Measurements from ENCODE around the gene FRYL.

FRYL gene

GRCh38 chr4:48798117-48798516 is 18.0 kb upstream of the FRYL start:
- H3K18ac ChIP-seq (ENCODE audit: low read length) = no peak overlapping the region
- no peak overlapping the region for H3K9ac ChIP-seq (ENCODE audit: low read length)
- no peak overlapping the region for H2BK120ac ChIP-seq (ENCODE audit: insufficient read depth, low read length, poor library complexity)
- no peak overlapping the region for H3K4me2 ChIP-seq (ENCODE audit: low read length)
- no peak overlapping the region for H4K91ac ChIP-seq (ENCODE audit: low read depth, low read length)
- H3K14ac ChIP-seq (ENCODE audit: low read length) = no peak overlapping the region
- no peak overlapping the region for H2AK5ac ChIP-seq (ENCODE audit: low read length)
- no peak overlapping the region for H2BK12ac ChIP-seq (ENCODE audit: low read length)
- H4K12ac ChIP-seq (ENCODE audit: low read depth, low read length) = no peak overlapping the region
- no peaks in the 10 kb centered on the region for H3K27me3 ChIP-seq (ENCODE audit: insufficient read depth, low read length)
- no CpG with 5 or more reads among the region's 2 CpGs for WGBS (ENCODE audit: extremely low coverage, insufficient coverage, insufficient read length)
- H3K4me3 ChIP-seq (ENCODE audit: low read depth, low read length) = no peak overlapping the region
- H3K79me2 ChIP-seq (ENCODE audit: control insufficient read depth, insufficient read depth, low read length, poor library complexity) = no peaks in the 10 kb centered on the region
- no peaks in the 10 kb centered on the region for H3K79me1 ChIP-seq (ENCODE audit: low read length)
- H3K23ac ChIP-seq (ENCODE audit: low read length) = no peak overlapping the region
- no peak overlapping the region for H4K8ac ChIP-seq (ENCODE audit: low read depth, low read length)
- no peaks in the 10 kb centered on the region for H3K4me1 ChIP-seq (ENCODE audit: control insufficient read depth in 1 of 2, insufficient read depth in 2 of 2, low read length in 2 of 2)
- no peak overlapping the region for H3K4ac ChIP-seq (ENCODE audit: low read depth, low read length)
- H2AFZ ChIP-seq (ENCODE audit: insufficient read depth, low read length, poor library complexity) = no peak overlapping the region
- no peak overlapping the region for H2BK5ac ChIP-seq (ENCODE audit: low read depth, low read length, poor library complexity)
- H3K9me3 ChIP-seq (ENCODE audit: insufficient read depth, low read depth, low read length) = no peaks in the 10 kb centered on the region
- no peak for DNase-seq
- H3K27ac ChIP-seq (ENCODE audit: low read depth, low read length) = no peak overlapping the region
- H3K36me3 ChIP-seq (ENCODE audit: control insufficient read depth in 1 of 2, insufficient read depth in 2 of 2, low read length in 2 of 2) = no peaks in the 10 kb centered on the region

- Histone ChIP-seq H3K27me3 (ENCODE audit: insufficient read depth, low read length) (no peaks in the 10 kb centered on the region), H4K8ac (ENCODE audit: low read depth, low read length) (no peak overlapping the region), H3K36me3 (ENCODE audit: control insufficient read depth in 1 of 2, insufficient read depth in 2 of 2, low read length in 2 of 2) (no peaks in the 10 kb centered on the region), H3K79me1 (ENCODE audit: low read length) (no peaks in the 10 kb centered on the region), H3K4ac (ENCODE audit: low read depth, low read length) (no peak overlapping the region), H3K4me2 (ENCODE audit: low read length) (no peak overlapping the region), H2AK5ac (ENCODE audit: low read length) (no peak overlapping the region), H3K9me3 (ENCODE audit: insufficient read depth, low read depth, low read length) (no peaks in the 10 kb centered on the region), H4K91ac (ENCODE audit: low read depth, low read length) (peak overlapping the region; percentile 2), H4K12ac (ENCODE audit: low read depth, low read length) (no peak overlapping the region), H3K79me2 (ENCODE audit: control insufficient read depth, insufficient read depth, low read length, poor library complexity) (no peaks in the 10 kb centered on the region), H2AFZ (ENCODE audit: insufficient read depth, low read length, poor library complexity) (peak overlapping the region; percentile 17), H3K27ac (ENCODE audit: low read depth, low read length) (no peak overlapping the region), H3K4me3 (ENCODE audit: low read depth, low read length) (no peak overlapping the region), H3K18ac (ENCODE audit: low read length) (no peak overlapping the region), H3K14ac (ENCODE audit: low read length) (no peak overlapping the region), H2BK12ac (ENCODE audit: low read length) (no peak overlapping the region), H2BK120ac (ENCODE audit: insufficient read depth, low read length, poor library complexity) (no peak overlapping the region), H2BK5ac (ENCODE audit: low read depth, low read length, poor library complexity) (no peak overlapping the region), H3K23ac (ENCODE audit: low read length) (no peak overlapping the region), H3K9ac (ENCODE audit: low read length) (no peak overlapping the region), H3K4me1 (ENCODE audit: control insufficient read depth in 1 of 2, insufficient read depth in 2 of 2, low read length in 2 of 2) (no peaks in the 10 kb centered on the region)
- no CpG with 5 or more reads among the region's 1 CpG for WGBS (ENCODE audit: extremely low coverage, insufficient coverage, insufficient read length)
- no peak for DNase-seq
Observed at GRCh38 chr4:48796927-48797679, 17.0 kb upstream of the FRYL start.

GRCh38 chr4:48796191-48796926 is 16.3 kb upstream of the FRYL start:
- Histone ChIP-seq H3K14ac (ENCODE audit: low read length) (no peak overlapping the region), H3K27ac (ENCODE audit: low read depth, low read length) (no peak overlapping the region), H3K36me3 (ENCODE audit: control insufficient read depth in 1 of 2, insufficient read depth in 2 of 2, low read length in 2 of 2) (no peaks in the 10 kb centered on the region), H3K9ac (ENCODE audit: low read length) (no peak overlapping the region), H4K8ac (ENCODE audit: low read depth, low read length) (no peak overlapping the region), H3K79me2 (ENCODE audit: control insufficient read depth, insufficient read depth, low read length, poor library complexity) (no peaks in the 10 kb centered on the region), H3K18ac (ENCODE audit: low read length) (no peak overlapping the region), H3K4me1 (ENCODE audit: control insufficient read depth in 1 of 2, insufficient read depth in 2 of 2, low read length in 2 of 2) (no peaks in the 10 kb centered on the region), H4K91ac (ENCODE audit: low read depth, low read length) (no peak overlapping the region), H3K79me1 (ENCODE audit: low read length) (no peaks in the 10 kb centered on the region), H2AFZ (ENCODE audit: insufficient read depth, low read length, poor library complexity) (no peak overlapping the region), H3K4ac (ENCODE audit: low read depth, low read length) (no peak overlapping the region), H3K27me3 (ENCODE audit: insufficient read depth, low read length) (no peaks in the 10 kb centered on the region), H2AK5ac (ENCODE audit: low read length) (no peak overlapping the region), H3K4me2 (ENCODE audit: low read length) (no peak overlapping the region), H4K12ac (ENCODE audit: low read depth, low read length) (no peak overlapping the region), H2BK120ac (ENCODE audit: insufficient read depth, low read length, poor library complexity) (no peak overlapping the region), H2BK5ac (ENCODE audit: low read depth, low read length, poor library complexity) (no peak overlapping the region), H3K9me3 (ENCODE audit: insufficient read depth, low read depth, low read length) (no peaks in the 10 kb centered on the region), H2BK12ac (ENCODE audit: low read length) (no peak overlapping the region), H3K4me3 (ENCODE audit: low read depth, low read length) (no peak overlapping the region), H3K23ac (ENCODE audit: low read length) (no peak overlapping the region)
- no peak for DNase-seq
- WGBS (ENCODE audit: extremely low coverage, insufficient coverage, insufficient read length) = no CpG with 5 or more reads among the region's 2 CpGs

GRCh38 chr4:48795108-48795507 is 15.0 kb upstream of the FRYL start:
- no peak overlapping the region for H2AFZ ChIP-seq (ENCODE audit: insufficient read depth, low read length, poor library complexity)
- H3K4me1 ChIP-seq (ENCODE audit: control insufficient read depth in 1 of 2, insufficient read depth in 2 of 2, low read length in 2 of 2) = peaks cover 0 to 1% of the 10 kb centered on the region in 2 experiments
- H3K4ac ChIP-seq (ENCODE audit: low read depth, low read length) = no peak overlapping the region
- H3K23ac ChIP-seq (ENCODE audit: low read length) = no peak overlapping the region
- no peak overlapping the region for H3K27ac ChIP-seq (ENCODE audit: low read depth, low read length)
- no peaks in the 10 kb centered on the region for H3K79me2 ChIP-seq (ENCODE audit: control insufficient read depth, insufficient read depth, low read length, poor library complexity)
- no peaks in the 10 kb centered on the region for H3K9me3 ChIP-seq (ENCODE audit: insufficient read depth, low read depth, low read length)
- no peak overlapping the region for H2BK5ac ChIP-seq (ENCODE audit: low read depth, low read length, poor library complexity)
- H3K18ac ChIP-seq (ENCODE audit: low read length) = no peak overlapping the region
- no peak overlapping the region for H2AK5ac ChIP-seq (ENCODE audit: low read length)
- no peaks in the 10 kb centered on the region for H3K27me3 ChIP-seq (ENCODE audit: insufficient read depth, low read length)
- H3K36me3 ChIP-seq (ENCODE audit: control insufficient read depth in 1 of 2, insufficient read depth in 2 of 2, low read length in 2 of 2) = no peaks in the 10 kb centered on the region
- H3K4me3 ChIP-seq (ENCODE audit: low read depth, low read length) = no peak overlapping the region
- no CpG with 5 or more reads among the region's 3 CpGs for WGBS (ENCODE audit: extremely low coverage, insufficient coverage, insufficient read length)
- no peak overlapping the region for H3K9ac ChIP-seq (ENCODE audit: low read length)
- H4K12ac ChIP-seq (ENCODE audit: low read depth, low read length) = no peak overlapping the region
- H2BK12ac ChIP-seq (ENCODE audit: low read length) = no peak overlapping the region
- no peak overlapping the region for H3K14ac ChIP-seq (ENCODE audit: low read length)
- no peak overlapping the region for H2BK120ac ChIP-seq (ENCODE audit: insufficient read depth, low read length, poor library complexity)
- no peak for DNase-seq
- no peak overlapping the region for H4K8ac ChIP-seq (ENCODE audit: low read depth, low read length)
- H3K4me2 ChIP-seq (ENCODE audit: low read length) = no peak overlapping the region
- H3K79me1 ChIP-seq (ENCODE audit: low read length) = no peaks in the 10 kb centered on the region
- no peak overlapping the region for H4K91ac ChIP-seq (ENCODE audit: low read depth, low read length)

Data from trophoblast cell (in vitro differentiated cells and primary cell).